Keratinocyte (primary cell): ENCODE results near the gene KRT6C.

Experiments
- CTCF ChIP-seq, 3 experiments: IDR thresholded peaks in 1 of 3; conservative IDR thresholded peaks in 1 of 3; optimal IDR thresholded peaks in 1 of 3; 2 replicates in 2 of 3; 3 replicates in 1 of 3; pipeline versions ENCODE3 to v1.5.1; 2011; ENCODE audit warnings: low read length in 3 of 3, mild to moderate bottlenecking in 3 of 3, moderate library complexity in 2 of 3, control low read depth in 1 of 3, inconsistent platforms in 1 of 3; ENCODE audit not compliant: insufficient read depth in 2 of 3; ENCODE audit errors: extremely low read depth in 1 of 3
- EZH2 ChIP-seq: IDR thresholded peaks from one replicate; pipeline ENCODE4 v1.6.1; 2012; ENCODE audit warnings: inconsistent platforms, mild to moderate bottlenecking, low read length, moderate library complexity

DNA sequence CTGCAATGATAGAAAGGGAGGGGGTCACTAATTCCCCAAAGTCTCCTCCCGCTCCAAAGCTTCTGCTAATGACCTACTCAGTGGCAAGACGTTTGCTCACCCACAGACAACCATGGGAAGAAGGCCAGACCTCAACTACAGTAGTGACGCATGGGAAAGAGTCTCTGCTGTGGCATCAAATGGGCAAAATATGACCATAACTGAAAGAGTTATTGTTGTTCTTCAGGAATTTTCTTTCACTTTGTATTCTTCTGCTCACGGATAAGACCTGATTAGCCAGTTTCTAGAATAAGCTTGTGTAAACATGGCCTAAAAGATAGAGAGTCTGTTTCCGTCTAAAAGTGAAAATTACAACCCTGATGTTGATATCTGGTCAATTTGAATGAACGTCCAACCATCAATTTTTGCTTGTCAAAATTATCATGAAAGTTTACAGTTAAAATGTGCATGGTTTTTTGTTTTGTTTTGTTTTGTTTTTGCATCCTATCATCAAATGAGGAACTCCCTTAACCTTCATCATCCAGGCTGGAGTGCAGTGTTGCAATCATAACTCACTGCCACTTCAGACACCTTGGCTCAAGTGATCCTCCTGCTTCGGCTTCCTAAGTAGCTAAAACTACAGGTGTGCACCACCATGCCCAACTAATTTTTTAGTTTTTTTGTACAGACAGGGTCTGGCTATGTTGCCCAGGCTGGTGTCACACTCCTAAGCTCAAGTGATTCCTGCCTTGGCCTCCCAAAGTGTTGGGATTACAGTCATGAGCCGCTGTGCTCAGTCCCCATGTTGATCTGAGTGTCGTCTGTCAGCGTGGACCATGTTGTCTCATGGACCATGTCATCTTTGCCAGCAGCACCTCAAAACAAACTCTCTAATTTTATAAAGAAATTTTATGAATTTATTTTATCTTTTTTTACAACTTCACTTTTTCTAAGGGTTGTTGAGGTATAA, 28.7 kb downstream of the KRT6C start:
- no peak for TF ChIP-seq EZH2
- TF ChIP-seq CTCF (optimal IDR thresholded peaks at IDR 0.05 in 1 of 3, IDR thresholded peaks at IDR 0.05 in 1 of 3, conservative IDR thresholded peaks at IDR 0.05 in 1 of 3; ENCODE audit: extremely low read depth in 1 of 3, insufficient read depth in 2 of 3, low read length in 3 of 3) = no peak
